Body of pancreas (tissue), 4 donors: Measurements from ENCODE around the gene ENOSF1.

Experiments
- POLR2A ChIP-seq, 3 donors: fragments of 450-650 bp; IDR thresholded peaks; one replicate each; pipeline ENCODE4 v1.6.1; 2016; ENCODE audit warnings: antibody characterized with exemption in 3 of 3, mild to moderate bottlenecking in 2 of 3
- TF ChIP-seq, protein P1 (sequence below), 7 experiments: fragments of 450-650 bp in 4 of 7; fragments of 200-600 bp in 3 of 7; sonication (generic) in 3 of 7; IDR thresholded peaks; one replicate each; pipeline ENCODE4 v1.5.1; 2016 to 2019; ENCODE audit warnings: antibody characterized with exemption in 7 of 7

DNA sequence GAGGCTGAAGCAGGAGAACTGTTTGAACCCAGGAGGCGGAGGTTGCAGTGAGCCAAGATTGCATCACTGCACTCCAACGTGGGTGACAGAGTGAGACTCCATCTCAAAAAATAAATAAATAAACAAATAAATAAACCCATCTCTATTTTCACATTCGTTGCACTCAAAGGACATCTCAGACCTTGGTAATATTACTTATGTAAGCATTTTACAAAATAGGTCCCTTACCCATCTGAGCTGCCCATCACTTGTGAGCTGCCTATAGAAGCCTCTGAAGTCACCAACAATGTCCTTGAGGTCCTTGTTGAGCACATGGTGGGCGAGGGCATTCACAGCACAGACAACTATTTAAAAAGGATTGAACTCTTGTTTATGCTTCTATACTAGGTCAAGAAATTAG lies 15.4 kb downstream of the ENOSF1 start:
- TF ChIP-seq, protein P1, sequence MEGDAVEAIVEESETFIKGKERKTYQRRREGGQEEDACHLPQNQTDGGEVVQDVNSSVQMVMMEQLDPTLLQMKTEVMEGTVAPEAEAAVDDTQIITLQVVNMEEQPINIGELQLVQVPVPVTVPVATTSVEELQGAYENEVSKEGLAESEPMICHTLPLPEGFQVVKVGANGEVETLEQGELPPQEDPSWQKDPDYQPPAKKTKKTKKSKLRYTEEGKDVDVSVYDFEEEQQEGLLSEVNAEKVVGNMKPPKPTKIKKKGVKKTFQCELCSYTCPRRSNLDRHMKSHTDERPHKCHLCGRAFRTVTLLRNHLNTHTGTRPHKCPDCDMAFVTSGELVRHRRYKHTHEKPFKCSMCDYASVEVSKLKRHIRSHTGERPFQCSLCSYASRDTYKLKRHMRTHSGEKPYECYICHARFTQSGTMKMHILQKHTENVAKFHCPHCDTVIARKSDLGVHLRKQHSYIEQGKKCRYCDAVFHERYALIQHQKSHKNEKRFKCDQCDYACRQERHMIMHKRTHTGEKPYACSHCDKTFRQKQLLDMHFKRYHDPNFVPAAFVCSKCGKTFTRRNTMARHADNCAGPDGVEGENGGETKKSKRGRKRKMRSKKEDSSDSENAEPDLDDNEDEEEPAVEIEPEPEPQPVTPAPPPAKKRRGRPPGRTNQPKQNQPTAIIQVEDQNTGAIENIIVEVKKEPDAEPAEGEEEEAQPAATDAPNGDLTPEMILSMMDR (IDR thresholded peaks at IDR 0.05) = no peak
- TF ChIP-seq POLR2A (IDR thresholded peaks at IDR 0.05) = no peak
